K562 (cell line): ENCODE measurements around the gene IDH3G. TPM values are rescaled to one million over a fixed set of nuclear protein-coding genes. Genes with fewer than 3 reads are reported as not detected.

Experiments
- ATF1 ChIP-seq, 2 experiments: fragments of 450-650 bp in 1 of 2; IDR thresholded peaks; 2 replicates each; pipeline ENCODE4 v1.6.1; 2016; ENCODE audit warnings: missing compliant biosample characterization in 1 of 2, missing genetic modification characterization in 1 of 2
- CAMTA2 ChIP-seq: fragments of 250-450 bp; sonication (Bioruptor Pico); conservative IDR thresholded peaks from 2 replicates; pipeline ENCODE4 v1.5.1; 2022
- CTBP1 ChIP-seq: fragments of 450-650 bp; IDR thresholded peaks from 2 replicates; pipeline ENCODE4 v1.6.1; 2016; ENCODE audit warnings: borderline replicate concordance
- GATAD2B ChIP-seq: fragments of 450-650 bp; IDR thresholded peaks from 2 replicates; pipeline ENCODE4 v1.6.1; 2017; ENCODE audit warnings: mild to moderate bottlenecking, borderline replicate concordance
- GTF3C2 ChIP-seq: IDR thresholded peaks from 3 replicates; pipeline ENCODE4 v1.6.1; 2011; ENCODE audit warnings: borderline replicate concordance, mild to moderate bottlenecking, moderate library complexity; ENCODE audit not compliant: insufficient read length; ENCODE audit errors: extremely low read depth
- HMBOX1 ChIP-seq: sonication (generic); IDR thresholded peaks from 2 replicates; pipeline ENCODE4 v1.6.1; 2016
- NR2C2 ChIP-seq, 2 experiments: fragments of 200-800 bp in 1 of 2; sonication (Bioruptor generic) in 1 of 2; sonication (generic) in 1 of 2; formaldehyde crosslinking in 1 of 2; IDR thresholded peaks; 2 replicates each; pipeline versions ENCODE4 v1.6.1 to v1.8.0; 2016 to 2022; ENCODE audit warnings: mild to moderate bottlenecking in 1 of 2, missing compliant biosample characterization in 1 of 2, missing genetic modification characterization in 1 of 2, missing genetic modification reagents in 1 of 2
- NR3C1 ChIP-seq: sonication (generic); formaldehyde crosslinking; IDR thresholded peaks from 2 replicates; pipeline ENCODE4 v1.8.1; 2022; ENCODE audit warnings: missing genetic modification reagents
- PCBP1 ChIP-seq: fragments of 200-400 bp; formaldehyde crosslinking; IDR thresholded peaks from 2 replicates; pipeline ENCODE4 v1.6.1; 2018; ENCODE audit warnings: mild to moderate bottlenecking, low read depth, low read length; ENCODE audit not compliant: poor library complexity, severe bottlenecking
- POLR2B ChIP-seq: fragments of 450-650 bp; IDR thresholded peaks from 2 replicates; pipeline ENCODE4 v1.6.1; 2018; ENCODE audit warnings: low read depth; ENCODE audit not compliant: partially characterized antibody
- SIRT6 ChIP-seq: IDR thresholded peaks from one replicate; pipeline ENCODE4 v1.6.1; 2012; ENCODE audit warnings: low read depth, mild to moderate bottlenecking, control low read depth, inconsistent platforms, low read length, moderate library complexity
- SNIP1 ChIP-seq: fragments of 450-650 bp; IDR thresholded peaks from 2 replicates; pipeline ENCODE4 v1.7.1; 2017; ENCODE audit warnings: low read depth, mild to moderate bottlenecking
- TRIM25 ChIP-seq: fragments of 450-650 bp; IDR thresholded peaks from 2 replicates; pipeline ENCODE4 v1.7.0; 2016; ENCODE audit warnings: borderline replicate concordance
- XRCC5 ChIP-seq: fragments of 200-400 bp; formaldehyde crosslinking; IDR thresholded peaks from 2 replicates; pipeline ENCODE4 v1.6.1; 2017; ENCODE audit warnings: low read depth, mild to moderate bottlenecking, low read length
- ZC3H11A ChIP-seq: IDR thresholded peaks from 2 replicates; pipeline ENCODE4 v1.6.1; 2012; ENCODE audit warnings: low read depth, low read length, improper control_type of control experiment
- ZFPM2 ChIP-seq: fragments of 250-450 bp; sonication (Bioruptor Pico); IDR thresholded peaks from 2 replicates; pipeline ENCODE4 v1.5.1; 2022; ENCODE audit warnings: mild to moderate bottlenecking
- ZKSCAN3 ChIP-seq: fragments of 250-450 bp; sonication (Bioruptor Pico); IDR thresholded peaks from 2 replicates; pipeline ENCODE4 v1.4.0; 2020
- ZNF184 ChIP-seq: sonication (generic); formaldehyde crosslinking; IDR thresholded peaks from 2 replicates; pipeline ENCODE4 v1.5.0; 2020; ENCODE audit warnings: missing genetic modification reagents
- ZNF197 ChIP-seq: fragments of 200-800 bp; sonication (Bioruptor generic); IDR thresholded peaks from 2 replicates; pipeline ENCODE4 v1.6.1; 2016; ENCODE audit warnings: low read depth, missing genetic modification characterization, missing compliant biosample characterization
- ZNF224 ChIP-seq: sonication (generic); formaldehyde crosslinking; IDR thresholded peaks from 2 replicates; pipeline ENCODE4 v1.8.0; 2022; ENCODE audit warnings: mild to moderate bottlenecking, missing genetic modification reagents
- ZNF239 ChIP-seq: fragments of 250-450 bp; sonication (Bioruptor Pico); IDR thresholded peaks from 2 replicates; pipeline ENCODE4 v1.4.0; 2020; ENCODE audit warnings: mild to moderate bottlenecking
- ZNF699 ChIP-seq: fragments of 250-450 bp; sonication (Bioruptor Pico); IDR thresholded peaks from 2 replicates; pipeline ENCODE4 v1.8.0; 2021; ENCODE audit warnings: mild to moderate bottlenecking, moderate library complexity; ENCODE audit not compliant: insufficient replicate concordance
- ZNF717 ChIP-seq: fragments of 250-450 bp; sonication (Bioruptor Pico); IDR thresholded peaks from 2 replicates; pipeline ENCODE4 v1.5.0; 2021
- polyA plus RNA-seq, 8 experiments: library from polyadenylated mRNA; depleted of rRNA in 4 of 8; stranded (reverse) in 5 of 8; unstranded in 3 of 8; fragments of >200 nt; fragmentation: Nextera tagmentation in 2 of 8; fragmentation: Illumina TruSeq in 1 of 8; extraction: Ambion mirVana in 2 of 8; extraction: Trizol in 1 of 8; gene quantifications; 2 replicates each; pipeline versions ENCODE4 v1.2.1 to v1.2.3, GENCODE V29; 2011 to 2014; ENCODE audit warnings: inconsistent platforms in 1 of 8, missing spikeins in 1 of 8
- total RNA-seq, 7 experiments: library from RNA; depleted of rRNA in 6 of 7; stranded (reverse); fragments of >200 nt in 6 of 7; fragmentation: Illumina TruSeq in 2 of 7; extraction: Trizol in 2 of 7; gene quantifications; 2 replicates each; pipeline versions ENCODE4 v1.2.1 to v1.2.3, GENCODE V29; 2011 to 2021; ENCODE audit warnings: low replicate concordance in 1 of 7

The IDH3G gene
- total and polyA plus RNA-seq, 9 of the 15 experiments (the other 6 are each of a cell fraction or from before 2014, with no cell fraction given) = 24.3 to 72.5 (median 37.9) TPM

- TF ChIP-seq TRIM25 = no peak
- no peak for TF ChIP-seq GTF3C2
- no peak for TF ChIP-seq ZNF184
- TF ChIP-seq GATAD2B = no peak; the same call in 1 of the 2 replicates
- no peak for TF ChIP-seq NR2C2 (CRISPR knock-in tag; IDR thresholded peaks at IDR 0.05)
- no peak for TF ChIP-seq NR2C2 (tag; IDR thresholded peaks at IDR 0.05)
- no peak for TF ChIP-seq ZC3H11A
- TF ChIP-seq NR3C1 (CRISPR knock-in tag) = no peak
- no peak for TF ChIP-seq SIRT6
- peak; percentile 62; the same call in 1 of the 2 replicates for TF ChIP-seq CTBP1
- peak; percentile 27 for TF ChIP-seq POLR2B
- no peak for TF ChIP-seq CAMTA2 (CRISPR knock-in tag)
- TF ChIP-seq ZNF239 (CRISPR knock-in tag) = no peak
- no peak for TF ChIP-seq ZFPM2
- no peak for TF ChIP-seq ZKSCAN3 (CRISPR knock-in tag)
- no peak for TF ChIP-seq XRCC5
- TF ChIP-seq ZNF197 (CRISPR knock-in tag) = no peak
- TF ChIP-seq HMBOX1 = no peak
- TF ChIP-seq ATF1 (CRISPR knock-in tag; IDR thresholded peaks at IDR 0.05) = no peak
- peak; percentile 5; the same call in 1 of the 2 replicates for TF ChIP-seq ATF1 (tag; IDR thresholded peaks at IDR 0.05)
- TF ChIP-seq SNIP1 = no peak
- TF ChIP-seq PCBP1 = no peak
- no peak for TF ChIP-seq ZNF699 (CRISPR knock-in tag)
- TF ChIP-seq ZNF224 (CRISPR knock-in tag) = no peak
- no peak for TF ChIP-seq ZNF717
Observed at GRCh38 chrX:153765138-153766079, 28.8 kb downstream of the IDH3G start (continued).
